ENCODE measurements around the gene SCD. TPM values are rescaled to one million over a fixed set of nuclear protein-coding genes. Genes with fewer than 3 reads are reported as not detected.

Gene SCD
- total and polyA plus RNA-seq, 10 of the 15 experiments (the other 5 are each of a cell fraction or from before 2014, with no cell fraction given) = 68.7 to 279 (median 99.5) TPM

DNA sequence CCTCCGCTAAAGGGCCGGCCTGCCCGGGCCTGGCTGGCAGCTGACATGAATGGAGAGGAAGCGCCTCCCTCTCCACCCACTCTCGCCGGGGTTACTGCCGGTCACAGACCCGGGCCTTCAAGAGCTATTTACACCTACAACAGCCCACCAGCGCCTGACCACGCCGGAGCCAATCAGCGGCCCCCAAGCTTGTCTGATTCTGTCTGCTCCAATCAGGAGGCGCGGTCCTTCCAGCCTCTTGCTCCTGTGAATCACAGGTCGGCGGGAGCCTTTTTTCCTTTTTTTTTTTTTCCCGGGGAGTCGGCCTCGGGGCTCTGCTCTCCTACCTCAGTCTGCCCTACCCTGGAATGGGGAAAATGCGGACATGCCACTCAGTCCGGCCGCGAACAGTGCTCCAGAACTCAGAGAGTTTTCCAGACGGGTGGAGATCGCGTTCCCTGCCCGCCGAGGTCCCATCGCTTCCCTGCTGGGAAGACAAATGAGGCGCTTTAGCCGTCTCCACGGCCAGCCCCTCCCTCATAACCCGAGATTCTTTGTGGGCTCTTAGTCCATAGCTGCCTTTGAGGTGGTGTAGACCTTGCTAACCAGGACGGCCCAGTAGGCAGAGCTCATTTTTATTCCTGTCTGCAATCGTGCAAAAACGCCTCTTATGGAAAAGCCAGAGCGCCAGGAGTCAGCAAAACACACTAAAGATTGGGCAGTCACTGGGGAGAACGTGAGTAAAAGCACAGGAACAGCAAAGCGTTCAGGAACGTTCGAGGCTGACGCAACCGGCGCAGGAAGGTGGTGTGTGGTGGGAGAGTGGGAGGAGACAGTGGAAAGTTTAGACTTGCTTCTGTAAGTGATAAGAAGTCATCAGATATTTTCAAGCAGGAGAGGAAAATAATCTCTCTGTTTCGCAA is 26.5 kb downstream of the SCD start (continued):
- TF ChIP-seq EGR1 (IDR thresholded peaks at IDR 0.05; ENCODE audit: borderline replicate concordance in 1 of 2, low read depth in 2 of 2, low read length in 2 of 2) (peak in 1 of 2 experiments; percentile 92; a peak in 2 of 3 replicates), ZNF217 (IDR thresholded peaks at IDR 0.05) (no peak), CHD1 (IDR thresholded peaks at IDR 0.05; ENCODE audit: low read depth, low read length) (0 out of 2 replicates have a peak, but pooled peaks have one; percentile 52), KAT2A (conservative IDR thresholded peaks at IDR 0.05; ENCODE audit: control insufficient read depth, low read depth, low read length) (no peak), ZSCAN29 (IDR thresholded peaks at IDR 0.05) (no peak), NFYA (IDR thresholded peaks at IDR 0.05; ENCODE audit: borderline replicate concordance, low read depth, low read length) (no peak), YBX1 (IDR thresholded peaks at IDR 0.05) (no peak), IKZF2 (IDR thresholded peaks at IDR 0.05) (peak; percentile 78 to 79), TAF1 (IDR thresholded peaks at IDR 0.05; ENCODE audit: borderline replicate concordance, low read depth, low read length) (no peak), MYC (IDR thresholded peaks at IDR 0.05; ENCODE audit: insufficient read depth, insufficient read length, insufficient replicate concordance, low read length, severe bottlenecking) (no peak), MTA3 (IDR thresholded peaks at IDR 0.05; ENCODE audit: borderline replicate concordance, low read length) (no peak), ESRRA (IDR thresholded peaks at IDR 0.05; ENCODE audit: low read length) (no peak), ZNF24 (IDR thresholded peaks at IDR 0.05) (no peak), RAD21 (IDR thresholded peaks at IDR 0.05; ENCODE audit: insufficient read depth, low read depth, low read length) (no peak), STAT3 (IDR thresholded peaks at IDR 0.05; ENCODE audit: low read depth, low read length) (no peak), MEF2B (IDR thresholded peaks at IDR 0.05; ENCODE audit: partially characterized antibody, poor library complexity, severe bottlenecking) (no peak)
- TF ChIP-seq, protein P1, sequence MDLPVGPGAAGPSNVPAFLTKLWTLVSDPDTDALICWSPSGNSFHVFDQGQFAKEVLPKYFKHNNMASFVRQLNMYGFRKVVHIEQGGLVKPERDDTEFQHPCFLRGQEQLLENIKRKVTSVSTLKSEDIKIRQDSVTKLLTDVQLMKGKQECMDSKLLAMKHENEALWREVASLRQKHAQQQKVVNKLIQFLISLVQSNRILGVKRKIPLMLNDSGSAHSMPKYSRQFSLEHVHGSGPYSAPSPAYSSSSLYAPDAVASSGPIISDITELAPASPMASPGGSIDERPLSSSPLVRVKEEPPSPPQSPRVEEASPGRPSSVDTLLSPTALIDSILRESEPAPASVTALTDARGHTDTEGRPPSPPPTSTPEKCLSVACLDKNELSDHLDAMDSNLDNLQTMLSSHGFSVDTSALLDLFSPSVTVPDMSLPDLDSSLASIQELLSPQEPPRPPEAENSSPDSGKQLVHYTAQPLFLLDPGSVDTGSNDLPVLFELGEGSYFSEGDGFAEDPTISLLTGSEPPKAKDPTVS (IDR thresholded peaks at IDR 0.05; ENCODE audit: low read depth, low read length) = peak; percentile 83; the same call in 1 of the 2 replicates
- TF ChIP-seq, protein P2, sequence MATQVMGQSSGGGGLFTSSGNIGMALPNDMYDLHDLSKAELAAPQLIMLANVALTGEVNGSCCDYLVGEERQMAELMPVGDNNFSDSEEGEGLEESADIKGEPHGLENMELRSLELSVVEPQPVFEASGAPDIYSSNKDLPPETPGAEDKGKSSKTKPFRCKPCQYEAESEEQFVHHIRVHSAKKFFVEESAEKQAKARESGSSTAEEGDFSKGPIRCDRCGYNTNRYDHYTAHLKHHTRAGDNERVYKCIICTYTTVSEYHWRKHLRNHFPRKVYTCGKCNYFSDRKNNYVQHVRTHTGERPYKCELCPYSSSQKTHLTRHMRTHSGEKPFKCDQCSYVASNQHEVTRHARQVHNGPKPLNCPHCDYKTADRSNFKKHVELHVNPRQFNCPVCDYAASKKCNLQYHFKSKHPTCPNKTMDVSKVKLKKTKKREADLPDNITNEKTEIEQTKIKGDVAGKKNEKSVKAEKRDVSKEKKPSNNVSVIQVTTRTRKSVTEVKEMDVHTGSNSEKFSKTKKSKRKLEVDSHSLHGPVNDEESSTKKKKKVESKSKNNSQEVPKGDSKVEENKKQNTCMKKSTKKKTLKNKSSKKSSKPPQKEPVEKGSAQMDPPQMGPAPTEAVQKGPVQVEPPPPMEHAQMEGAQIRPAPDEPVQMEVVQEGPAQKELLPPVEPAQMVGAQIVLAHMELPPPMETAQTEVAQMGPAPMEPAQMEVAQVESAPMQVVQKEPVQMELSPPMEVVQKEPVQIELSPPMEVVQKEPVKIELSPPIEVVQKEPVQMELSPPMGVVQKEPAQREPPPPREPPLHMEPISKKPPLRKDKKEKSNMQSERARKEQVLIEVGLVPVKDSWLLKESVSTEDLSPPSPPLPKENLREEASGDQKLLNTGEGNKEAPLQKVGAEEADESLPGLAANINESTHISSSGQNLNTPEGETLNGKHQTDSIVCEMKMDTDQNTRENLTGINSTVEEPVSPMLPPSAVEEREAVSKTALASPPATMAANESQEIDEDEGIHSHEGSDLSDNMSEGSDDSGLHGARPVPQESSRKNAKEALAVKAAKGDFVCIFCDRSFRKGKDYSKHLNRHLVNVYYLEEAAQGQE (IDR thresholded peaks at IDR 0.05; ENCODE audit: low read depth, low read length) = no peak
- TF ChIP-seq, protein P3, sequence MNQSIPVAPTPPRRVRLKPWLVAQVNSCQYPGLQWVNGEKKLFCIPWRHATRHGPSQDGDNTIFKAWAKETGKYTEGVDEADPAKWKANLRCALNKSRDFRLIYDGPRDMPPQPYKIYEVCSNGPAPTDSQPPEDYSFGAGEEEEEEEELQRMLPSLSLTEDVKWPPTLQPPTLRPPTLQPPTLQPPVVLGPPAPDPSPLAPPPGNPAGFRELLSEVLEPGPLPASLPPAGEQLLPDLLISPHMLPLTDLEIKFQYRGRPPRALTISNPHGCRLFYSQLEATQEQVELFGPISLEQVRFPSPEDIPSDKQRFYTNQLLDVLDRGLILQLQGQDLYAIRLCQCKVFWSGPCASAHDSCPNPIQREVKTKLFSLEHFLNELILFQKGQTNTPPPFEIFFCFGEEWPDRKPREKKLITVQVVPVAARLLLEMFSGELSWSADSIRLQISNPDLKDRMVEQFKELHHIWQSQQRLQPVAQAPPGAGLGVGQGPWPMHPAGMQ (IDR thresholded peaks at IDR 0.05; ENCODE audit: borderline replicate concordance) = no peak
- TF ChIP-seq, protein P4, sequence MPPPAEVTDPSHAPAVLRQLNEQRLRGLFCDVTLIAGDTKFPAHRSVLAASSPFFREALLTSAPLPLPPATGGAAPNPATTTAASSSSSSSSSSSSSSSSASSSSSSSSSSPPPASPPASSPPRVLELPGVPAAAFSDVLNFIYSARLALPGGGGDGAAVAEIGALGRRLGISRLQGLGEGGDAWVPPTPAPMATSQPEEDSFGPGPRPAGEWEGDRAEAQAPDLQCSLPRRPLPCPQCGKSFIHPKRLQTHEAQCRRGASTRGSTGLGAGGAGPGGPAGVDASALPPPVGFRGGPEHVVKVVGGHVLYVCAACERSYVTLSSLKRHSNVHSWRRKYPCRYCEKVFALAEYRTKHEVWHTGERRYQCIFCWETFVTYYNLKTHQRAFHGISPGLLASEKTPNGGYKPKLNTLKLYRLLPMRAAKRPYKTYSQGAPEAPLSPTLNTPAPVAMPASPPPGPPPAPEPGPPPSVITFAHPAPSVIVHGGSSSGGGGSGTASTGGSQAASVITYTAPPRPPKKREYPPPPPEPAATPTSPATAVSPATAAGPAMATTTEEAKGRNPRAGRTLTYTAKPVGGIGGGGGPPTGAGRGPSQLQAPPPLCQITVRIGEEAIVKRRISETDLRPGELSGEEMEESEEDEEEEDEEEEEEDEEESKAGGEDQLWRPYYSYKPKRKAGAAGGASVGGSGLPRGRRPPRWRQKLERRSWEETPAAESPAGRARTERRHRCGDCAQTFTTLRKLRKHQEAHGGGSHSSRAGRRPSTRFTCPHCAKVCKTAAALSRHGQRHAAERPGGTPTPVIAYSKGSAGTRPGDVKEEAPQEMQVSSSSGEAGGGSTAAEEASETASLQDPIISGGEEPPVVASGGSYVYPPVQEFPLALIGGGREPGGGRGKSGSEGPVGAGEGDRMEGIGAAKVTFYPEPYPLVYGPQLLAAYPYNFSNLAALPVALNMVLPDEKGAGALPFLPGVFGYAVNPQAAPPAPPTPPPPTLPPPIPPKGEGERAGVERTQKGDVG (CRISPR knock-in tag; IDR thresholded peaks at IDR 0.05) = no peak

Measured in GM12878 (cell line).